ENCODE measurements around the gene SOX5.

- TF ChIP-seq POLR2AphosphoS5 (IDR thresholded peaks at IDR 0.05; ENCODE audit: low read depth, low read length): no peak
- TF ChIP-seq POLR2A (IDR thresholded peaks at IDR 0.05; ENCODE audit: low read depth, low read length): no peak
- TF ChIP-seq TAF1 (IDR thresholded peaks at IDR 0.05; ENCODE audit: low read depth, low read length): no peak
- TF ChIP-seq SPI1 (IDR thresholded peaks at IDR 0.05; ENCODE audit: low read depth, low read length): no peak
- TF ChIP-seq PAX5 (IDR thresholded peaks at IDR 0.05; ENCODE audit: insufficient read depth, low read length, severe bottlenecking): no peak
Observed at GRCh38 chr12:23684121-23684520, 265.3 kb downstream of the SOX5 start.
